Right ventricle myocardium inferior (tissue), 1 donor: ENCODE data around the gene CDC25A. TPM values are rescaled to one million over a fixed set of nuclear protein-coding genes. Genes with fewer than 3 reads are reported as not detected.
A peak's percentile ranks its signal among the peaks of the same experiment; 100 is the strongest.

Source experiments
- ATAC-seq: fragments of 200-7000 bp; cut with Tn5 transposase; one replicate; pipeline ENCODE4 v1.9.1; 2020; ENCODE audit warnings: mild to moderate bottlenecking, moderate library complexity
- DNase-seq: peaks from one replicate; pipeline ENCODE4 v3.0.0; 2021; ENCODE audit errors: missing footprints
- intact Hi-C: fragments of 100-400 bp; cut with DNase I; formaldehyde crosslinking; loops from one replicate; pipeline ENCODE4 v1.11.0; 2022
- total RNA-seq: library from RNA; stranded (reverse); fragmentation: NEBNext Ultra II Directional; extraction: Animal tissue kit (Norgen Biotek cat#: 25700); gene quantifications from one replicate; pipeline ENCODE4 v1.2.1, GENCODE V29; 2021
- donor health status: DM: no; HTN: yes; CAD: no; lungs with severe emphysema.

The CDC25A gene
- total RNA-seq, 1 donor from 2014 or later, result 1.1 TPM

- DNase-seq (no peak), ATAC-seq (peak; percentile 76)
- intact Hi-C loops, result no loop called here
Observed at GRCh38 chr3:48208076-48208475, 19.9 kb upstream of the CDC25A start.

- intact Hi-C loops, result no loop called here
- DNase-seq, result no peak
- no peak for ATAC-seq
Observed at GRCh38 chr3:48202632-48203031, 14.4 kb upstream of the CDC25A start.

- ATAC-seq (no peak), DNase-seq (no peak)
- intact Hi-C loops, result no loop called here
Observed at GRCh38 chr3:48199117-48199516, 10.9 kb upstream of the CDC25A start.

- DNase-seq (no peak), ATAC-seq (no peak)
- intact Hi-C loops, result no loop called here
Observed at GRCh38 chr3:48196611-48197010, 8.4 kb upstream of the CDC25A start.

GRCh38 chr3:48194446-48195071 lies 6.3 kb upstream of the CDC25A start:
- intact Hi-C loops, result loop anchor here (2.0 kb wide), 1 partner anchor 242 kb away; no protein-coding TSS in a partner anchor
- DNase-seq (no peak), ATAC-seq (peak; percentile 64)

- intact Hi-C loops, result no loop called here
- DNase-seq (no peak), ATAC-seq (no peak)
Observed at GRCh38 chr3:48190911-48191310, 2.7 kb upstream of the CDC25A start.

GRCh38 chr3:48189321-48189720 lies 1.1 kb upstream of the CDC25A start:
- intact Hi-C loops, result no loop called here
- ATAC-seq (no peak), DNase-seq (no peak)

- peak; percentile 75 for DNase-seq
- peak; percentile 35 for ATAC-seq
- intact Hi-C loops, result no loop called here
Observed at GRCh38 chr3:48187579-48188265, 495 bp downstream of the CDC25A start.

GRCh38 chr3:48187301-48187578 lies 977 bp downstream of the CDC25A start:
- DNase-seq (no peak), ATAC-seq (no peak)
- intact Hi-C loops, result no loop called here

GRCh38 chr3:48186631-48187300 lies 1.5 kb downstream of the CDC25A start:
- intact Hi-C loops, result no loop called here
- no peak for DNase-seq
- no peak for ATAC-seq

GRCh38 chr3:48185129-48185528 lies 3.1 kb downstream of the CDC25A start:
- intact Hi-C loops, result no loop called here
- ATAC-seq (no peak), DNase-seq (no peak)

GRCh38 chr3:48184299-48184698 lies 3.9 kb downstream of the CDC25A start:
- intact Hi-C loops, result no loop called here
- ATAC-seq (no peak), DNase-seq (no peak)

- intact Hi-C loops, result no loop called here
- no peak for DNase-seq
- no peak for ATAC-seq
Observed at GRCh38 chr3:48180531-48181253, 7.5 kb downstream of the CDC25A start.

- ATAC-seq (no peak), DNase-seq (no peak)
- intact Hi-C loops, result no loop called here
Observed at GRCh38 chr3:48180021-48180420, 8.2 kb downstream of the CDC25A start.

- peak; percentile 70 for ATAC-seq
- intact Hi-C loops, result no loop called here
- no peak for DNase-seq
Observed at GRCh38 chr3:48178072-48178471, 10.1 kb downstream of the CDC25A start.

- intact Hi-C loops, result loop anchor here (1.0 kb wide), 1 partner anchor 321 kb away; no protein-coding TSS in a partner anchor
- DNase-seq, result no peak
- peak; percentile 73 for ATAC-seq
Observed at GRCh38 chr3:48157950-48158376, 30.3 kb downstream of the CDC25A start.

GRCh38 chr3:48157202-48157840 lies 30.9 kb downstream of the CDC25A start:
- DNase-seq, result no peak
- intact Hi-C loops, result no loop called here

GRCh38 chr3:48156163-48156562 lies 32.1 kb downstream of the CDC25A start:
- DNase-seq (no peak), ATAC-seq (no peak)
- intact Hi-C loops, result no loop called here

More at GRCh38 chr3:48157202-48157840, 30.9 kb downstream of the CDC25A start:
- no peak for ATAC-seq

- intact Hi-C loops, result no loop called here
- ATAC-seq, result no peak
- no peak for DNase-seq
Observed at GRCh38 chr3:48155122-48155521, 33.1 kb downstream of the CDC25A start.
